Stimulated activated naive CD8-positive, alpha-beta T cell treated with anti-CD3 and anti-CD28 coated beads, Interleukin-15, amount 100 ng/mL, for 72 hours (primary cell): Measurements from ENCODE around the gene PLCH1.

Source experiments
- ATAC-seq: fragments of 150-1000 bp; cut with Tn5 transposase; 2 replicates; pipeline ENCODE4 v1.10.0; 2021; ENCODE audit warnings: mild to moderate bottlenecking, moderate library complexity
- DNase-seq, 2 donors: peaks; one replicate each; pipeline ENCODE4 v3.0.0; 2021 to 2022
- H3K27ac Mint-ChIP-seq, 2 donors: one replicate each; pipeline ENCODE4 v1.8.0; 2022; ENCODE audit warnings: mild to moderate bottlenecking in 2 of 2, mixed read lengths in 2 of 2, moderate library complexity in 2 of 2
- H3K27me3 Mint-ChIP-seq: one replicate; pipeline ENCODE4 v1.8.0; 2022; ENCODE audit warnings: mixed read lengths
- H3K4me1 Mint-ChIP-seq: one replicate; pipeline ENCODE4 v1.8.0; 2022; ENCODE audit warnings: mild to moderate bottlenecking, mixed read lengths
- H3K4me3 Mint-ChIP-seq, 2 donors: one replicate each; pipeline ENCODE4 v1.8.0; 2022; ENCODE audit warnings: mild to moderate bottlenecking in 2 of 2, mixed read lengths in 2 of 2, moderate library complexity in 1 of 2
- H3K9me3 Mint-ChIP-seq, 2 donors: one replicate each; pipeline ENCODE4 v1.8.0; 2022; ENCODE audit warnings: mixed read lengths in 2 of 2

Gene PLCH1

DNA sequence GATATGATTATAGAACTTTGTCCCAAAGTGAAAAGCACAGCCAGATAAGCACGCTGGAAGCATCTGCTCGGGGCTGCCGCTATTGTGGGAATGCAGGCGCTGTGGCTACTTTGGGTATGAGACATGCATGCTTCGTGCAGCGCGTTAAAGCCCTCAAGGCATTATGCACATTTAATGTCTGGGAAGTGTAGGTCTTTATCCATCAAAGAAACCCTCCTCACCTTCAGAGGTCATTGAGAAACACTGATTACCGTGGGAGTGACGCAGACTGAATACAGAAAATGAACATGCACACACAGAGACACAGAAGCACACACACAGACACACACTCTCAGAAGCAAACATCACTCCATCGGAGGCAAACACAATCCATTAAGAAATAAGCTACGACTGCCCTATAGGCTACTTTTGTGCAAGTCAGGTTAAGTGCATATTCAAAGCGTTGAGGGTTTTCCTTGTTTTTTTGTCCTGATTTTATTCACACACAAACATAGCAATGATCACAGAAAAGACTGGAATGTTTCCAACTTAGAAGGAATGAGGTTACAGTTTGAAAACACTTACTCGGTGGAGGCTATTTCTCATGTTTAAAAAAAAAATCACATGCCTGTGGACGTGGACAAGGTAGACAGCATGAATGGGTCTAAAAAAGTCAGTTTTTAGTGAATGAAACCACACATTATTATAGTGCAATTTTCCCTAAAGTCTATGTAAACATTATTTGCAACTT, 68.5 kb downstream of the PLCH1 start:
- H3K27ac Mint-ChIP-seq, result no peak overlapping the region
- ATAC-seq (no peak), DNase-seq (no peak)
- H3K4me3 Mint-ChIP-seq, result no peak overlapping the region
- no peaks in the 10 kb centered on the region for H3K4me1 Mint-ChIP-seq
- H3K27me3 Mint-ChIP-seq, result peaks cover 13% of the 10 kb centered on the region
- no peaks in the 10 kb centered on the region for H3K9me3 Mint-ChIP-seq

DNA sequence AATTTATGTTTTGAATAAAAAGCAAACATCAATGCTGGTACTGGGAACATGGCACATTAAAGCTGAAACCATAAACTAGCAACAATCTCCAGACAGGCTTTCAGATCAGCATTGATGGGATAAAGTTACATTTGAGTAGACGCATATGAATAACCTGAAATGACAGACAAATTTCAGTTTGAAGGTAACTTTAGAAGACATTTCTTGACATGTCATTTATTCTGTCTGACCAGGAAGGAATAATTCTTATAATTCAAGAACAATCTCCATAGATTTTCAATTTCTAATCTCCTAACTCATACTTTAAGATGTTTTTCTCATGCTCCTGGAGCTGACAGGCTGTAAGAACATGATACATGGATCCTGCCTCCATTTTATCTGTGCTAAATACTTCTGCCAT, 69.8 kb downstream of the PLCH1 start:
- Mint-ChIP-seq H3K27ac (no peak overlapping the region), H3K9me3 (no peaks in the 10 kb centered on the region), H3K4me3 (no peak overlapping the region), H3K4me1 (no peaks in the 10 kb centered on the region), H3K27me3 (peaks cover 21% of the 10 kb centered on the region)
- no peak for DNase-seq
- no peak for ATAC-seq

DNA sequence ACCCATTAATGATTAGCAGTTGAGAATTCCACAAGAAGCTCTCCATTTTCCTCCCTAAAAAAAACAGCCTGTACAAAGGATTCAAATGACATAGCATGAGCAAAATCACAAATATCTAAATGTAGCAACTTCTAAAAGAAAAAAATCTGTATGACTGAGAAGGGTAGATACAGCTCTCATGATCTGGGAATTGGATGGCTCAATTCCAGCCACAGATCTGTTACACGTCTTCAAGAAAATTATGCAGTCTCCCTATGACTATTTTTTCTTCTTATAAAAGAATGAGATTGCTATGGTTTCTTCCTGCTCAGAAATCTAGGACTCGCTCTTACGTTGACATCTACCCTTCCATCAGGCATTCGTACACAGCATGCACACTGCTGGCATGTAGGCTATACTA, 71.5 kb downstream of the PLCH1 start:
- H3K9me3 Mint-ChIP-seq, result no peaks in the 10 kb centered on the region
- no peaks in the 10 kb centered on the region for H3K4me1 Mint-ChIP-seq
- no peak overlapping the region for H3K4me3 Mint-ChIP-seq
- H3K27ac Mint-ChIP-seq, result no peak overlapping the region
- peaks cover 21% of the 10 kb centered on the region for H3K27me3 Mint-ChIP-seq
- DNase-seq, result no peak
- ATAC-seq, result no peak

DNA sequence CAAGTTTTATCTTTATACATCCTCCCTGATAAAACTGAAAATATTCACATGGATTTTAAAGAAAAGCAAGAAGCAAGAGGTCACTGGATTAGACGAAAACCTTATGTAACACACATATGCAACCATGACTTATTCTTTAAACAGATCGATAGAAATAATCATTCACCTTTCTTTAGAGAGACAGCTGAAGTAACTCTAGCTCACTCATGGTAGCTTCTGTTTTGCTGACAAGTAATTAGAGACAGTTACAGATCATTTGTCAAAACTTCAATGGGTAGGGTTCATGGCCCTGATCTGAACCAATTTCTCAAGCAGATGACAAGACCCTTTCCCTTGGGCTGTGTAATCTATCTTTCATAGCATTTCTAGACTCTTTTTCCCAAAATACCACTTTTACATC, 74.5 kb downstream of the PLCH1 start:
- no peak overlapping the region for H3K4me3 Mint-ChIP-seq
- peaks cover 8% of the 10 kb centered on the region for H3K27me3 Mint-ChIP-seq
- no peak for ATAC-seq
- H3K9me3 Mint-ChIP-seq, result no peaks in the 10 kb centered on the region
- no peak for DNase-seq
- no peak overlapping the region for H3K27ac Mint-ChIP-seq
- no peaks in the 10 kb centered on the region for H3K4me1 Mint-ChIP-seq

DNA sequence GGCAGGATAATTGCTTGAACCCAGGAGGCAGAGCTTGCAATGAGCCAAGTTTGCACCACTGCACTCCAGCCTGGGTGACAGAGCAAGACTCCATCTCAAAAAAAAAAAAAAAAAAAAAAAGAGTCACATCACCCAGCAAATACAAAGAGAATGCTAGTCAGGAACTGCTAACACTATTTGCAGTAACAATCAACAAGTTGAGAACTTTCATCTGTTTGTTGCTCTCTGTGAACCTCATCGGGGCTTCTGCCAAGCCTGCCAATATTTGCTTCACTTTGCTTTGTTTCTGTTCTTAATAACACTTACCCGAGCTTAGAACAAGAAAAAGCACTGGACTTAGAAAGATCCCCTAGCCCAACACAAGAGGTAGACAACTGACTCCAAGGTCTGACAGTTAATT, 76.9 kb downstream of the PLCH1 start:
- Mint-ChIP-seq H3K9me3 (no peaks in the 10 kb centered on the region), H3K4me3 (no peak overlapping the region), H3K27me3 (peaks cover 8% of the 10 kb centered on the region), H3K4me1 (no peaks in the 10 kb centered on the region), H3K27ac (no peak overlapping the region)
- ATAC-seq, result no peak
- DNase-seq, result no peak

DNA sequence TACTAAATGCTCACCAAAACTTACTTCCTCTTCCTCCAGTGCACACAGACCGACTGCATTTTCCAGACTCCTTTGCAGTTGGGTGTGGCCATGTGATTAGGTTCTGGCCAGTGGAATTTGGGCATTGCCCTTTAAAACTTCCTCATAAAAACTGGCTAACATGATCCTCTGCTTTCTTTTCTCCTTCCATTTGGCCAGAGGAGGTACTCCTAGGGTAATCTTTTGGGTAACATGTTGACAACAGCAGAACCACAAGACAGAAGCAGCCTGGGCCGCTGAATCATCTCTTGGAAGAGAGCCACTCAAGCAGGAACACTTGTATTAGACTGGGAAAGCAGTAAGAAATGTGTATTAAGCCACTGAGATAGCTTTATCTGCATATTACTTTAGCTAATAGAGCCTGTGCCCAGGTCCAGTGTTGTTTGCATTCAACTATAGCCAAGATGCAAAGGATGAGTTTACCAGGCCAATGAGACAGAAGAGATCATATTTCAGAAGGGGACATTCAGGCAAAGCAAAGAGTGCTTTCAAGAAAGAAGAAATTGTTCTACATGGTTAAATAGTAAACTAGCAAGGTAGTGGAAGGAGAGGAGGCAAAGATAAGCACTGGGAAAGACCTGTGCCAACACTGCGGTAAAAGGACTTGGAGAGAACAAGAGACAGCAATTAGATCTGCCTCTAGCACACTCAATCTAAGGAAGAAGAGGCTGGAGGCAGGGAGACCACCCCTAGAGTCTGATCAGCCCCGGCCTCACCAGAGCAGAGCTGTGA, 79.8 kb downstream of the PLCH1 start:
- Mint-ChIP-seq H3K9me3 (no peaks in the 10 kb centered on the region), H3K27ac (no peak overlapping the region), H3K27me3 (no peaks in the 10 kb centered on the region), H3K4me3 (no peak overlapping the region), H3K4me1 (no peaks in the 10 kb centered on the region)
- DNase-seq (no peak), ATAC-seq (no peak)

DNA sequence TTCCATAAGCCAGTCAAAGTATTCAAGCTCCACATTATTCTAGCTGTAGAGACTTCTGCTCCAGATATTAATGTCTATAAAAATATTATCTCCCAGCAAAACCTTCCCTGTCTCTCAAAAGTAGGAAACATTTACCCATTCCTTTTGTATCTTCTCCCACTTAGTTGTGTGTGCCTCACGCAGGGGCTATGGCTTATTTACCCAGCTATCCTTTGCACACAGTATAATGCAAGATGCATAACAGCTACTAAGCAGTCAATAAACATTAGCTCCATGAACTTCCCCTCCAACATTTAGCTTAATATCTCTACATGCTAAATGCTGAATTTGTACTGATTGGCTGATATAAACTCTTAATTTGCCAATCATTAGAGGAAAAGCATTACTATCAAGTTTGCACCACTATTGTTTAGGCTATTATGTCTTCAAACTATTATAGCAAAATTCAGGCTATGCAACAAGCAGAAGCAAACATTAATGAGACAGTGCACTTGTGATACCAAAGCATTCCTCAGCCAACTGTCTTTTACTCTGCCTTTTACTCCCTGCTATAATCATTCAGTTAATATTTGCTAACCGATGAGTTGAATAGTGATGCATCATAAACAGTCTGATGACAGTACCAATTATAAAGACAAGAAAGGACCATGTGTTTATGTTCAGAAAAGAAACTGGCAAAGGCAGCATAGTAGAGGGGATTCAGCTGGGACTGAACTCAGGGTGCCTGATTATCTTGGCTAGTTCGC, 81.2 kb downstream of the PLCH1 start:
- no peaks in the 10 kb centered on the region for H3K27me3 Mint-ChIP-seq
- H3K4me1 Mint-ChIP-seq, result no peaks in the 10 kb centered on the region
- no peak for ATAC-seq
- H3K27ac Mint-ChIP-seq, result no peak overlapping the region
- no peak overlapping the region for H3K4me3 Mint-ChIP-seq
- DNase-seq, result no peak
- H3K9me3 Mint-ChIP-seq, result no peaks in the 10 kb centered on the region

DNA sequence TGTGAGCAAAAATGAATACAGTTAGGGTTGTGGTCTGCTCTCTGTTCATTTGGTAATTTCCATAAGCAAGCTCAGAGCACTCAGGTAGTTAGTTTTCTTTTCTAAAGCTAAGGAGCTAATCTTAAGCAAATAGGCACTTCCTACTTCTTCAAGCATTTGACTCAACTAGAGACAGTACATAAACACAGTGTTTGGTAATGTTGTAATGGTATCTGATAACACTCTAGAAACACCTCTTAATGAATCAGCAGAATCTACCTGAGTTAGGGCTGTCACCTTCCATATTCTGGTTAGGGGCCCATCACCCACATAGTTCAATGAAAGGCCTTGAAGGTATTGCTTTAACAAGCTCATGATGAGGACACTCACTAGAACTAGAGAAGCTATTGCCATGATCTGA, 83.1 kb downstream of the PLCH1 start:
- Mint-ChIP-seq H3K4me1 (no peaks in the 10 kb centered on the region), H3K27ac (peak overlapping the region in 1 of 2 donors; percentile 46), H3K9me3 (no peaks in the 10 kb centered on the region), H3K4me3 (no peak overlapping the region), H3K27me3 (no peaks in the 10 kb centered on the region)
- ATAC-seq (peak; percentile 35), DNase-seq (no peak)

DNA sequence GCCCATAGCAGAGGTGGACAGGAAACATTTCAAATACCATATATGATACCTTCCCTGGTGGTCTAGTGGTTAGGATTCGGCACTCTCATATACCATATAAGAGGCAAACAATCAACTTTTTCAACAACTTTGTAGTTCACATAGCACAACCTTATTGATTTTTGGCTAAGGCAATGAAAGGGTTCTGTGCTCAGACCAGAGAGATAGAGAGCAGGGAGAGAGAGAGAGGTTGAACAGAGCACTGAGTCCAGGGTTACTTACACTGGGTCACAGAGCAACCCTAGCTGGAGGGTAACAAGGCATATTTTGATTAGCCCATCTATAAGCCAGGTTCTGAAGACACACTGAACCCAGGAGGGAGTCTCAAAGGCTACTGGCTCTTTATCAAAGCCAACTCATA, 83.8 kb downstream of the PLCH1 start:
- H3K4me1 Mint-ChIP-seq, result no peaks in the 10 kb centered on the region
- H3K9me3 Mint-ChIP-seq, result no peaks in the 10 kb centered on the region

DNA sequence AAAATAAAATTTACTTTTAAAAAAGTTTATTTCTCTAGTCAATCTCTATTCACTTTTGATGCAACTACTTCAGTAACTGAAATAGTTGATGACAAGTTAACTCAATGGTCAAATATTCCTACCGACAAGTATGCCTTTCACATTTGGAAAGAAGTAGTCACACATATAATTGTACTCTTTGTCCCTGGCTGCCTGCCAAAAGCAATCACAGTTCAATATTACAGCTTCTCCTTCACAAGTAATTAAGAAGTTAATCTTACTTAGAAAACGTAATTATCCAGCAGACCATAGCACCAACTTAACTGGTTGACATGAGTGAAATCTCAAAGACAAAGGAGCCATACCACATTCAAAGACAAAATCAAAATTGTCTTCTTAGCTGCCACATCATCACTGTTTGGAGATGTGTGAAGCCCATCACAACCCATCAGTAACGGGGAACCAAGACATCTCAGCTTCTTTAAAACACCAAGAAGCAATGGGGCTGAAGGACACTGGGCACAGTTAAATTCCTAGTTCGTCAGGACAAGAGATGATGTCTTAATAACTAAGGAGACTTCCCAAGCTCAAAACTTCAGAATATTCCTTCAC, 86.1 kb downstream of the PLCH1 start:
- Mint-ChIP-seq H3K4me3 (no peak overlapping the region), H3K27ac (no peak overlapping the region), H3K9me3 (no peaks in the 10 kb centered on the region), H3K27me3 (no peaks in the 10 kb centered on the region), H3K4me1 (no peaks in the 10 kb centered on the region)
- ATAC-seq (no peak), DNase-seq (no peak)

More for the DNA sequence above, 83.8 kb downstream of the PLCH1 start:
- no peak for ATAC-seq
- DNase-seq, result no peak
- Mint-ChIP-seq H3K27me3 (no peaks in the 10 kb centered on the region), H3K27ac (no peak overlapping the region), H3K4me3 (no peak overlapping the region)

DNA sequence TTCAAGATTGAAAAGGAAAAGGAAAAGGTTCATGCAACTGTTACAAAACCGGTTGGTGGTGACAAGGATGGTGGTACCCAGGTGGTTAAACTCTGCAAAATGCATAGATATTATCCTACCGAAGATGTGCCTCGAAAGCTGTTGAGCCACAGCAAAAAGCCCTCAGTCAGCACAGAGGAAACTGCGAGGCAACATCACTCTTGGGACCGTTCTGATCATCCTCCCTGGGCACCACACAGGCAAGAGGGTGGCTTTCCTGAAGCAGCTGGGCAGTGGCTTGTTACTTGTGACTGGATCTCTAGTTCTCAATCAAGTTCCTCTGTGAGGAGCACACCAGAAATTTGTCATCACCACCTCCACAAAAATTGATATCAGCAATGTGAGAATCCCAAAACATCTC, 86.9 kb downstream of the PLCH1 start:
- Mint-ChIP-seq H3K9me3 (no peaks in the 10 kb centered on the region), H3K4me3 (no peak overlapping the region), H3K4me1 (no peaks in the 10 kb centered on the region), H3K27me3 (no peaks in the 10 kb centered on the region), H3K27ac (no peak overlapping the region)
- no peak for ATAC-seq
- DNase-seq, result no peak

DNA sequence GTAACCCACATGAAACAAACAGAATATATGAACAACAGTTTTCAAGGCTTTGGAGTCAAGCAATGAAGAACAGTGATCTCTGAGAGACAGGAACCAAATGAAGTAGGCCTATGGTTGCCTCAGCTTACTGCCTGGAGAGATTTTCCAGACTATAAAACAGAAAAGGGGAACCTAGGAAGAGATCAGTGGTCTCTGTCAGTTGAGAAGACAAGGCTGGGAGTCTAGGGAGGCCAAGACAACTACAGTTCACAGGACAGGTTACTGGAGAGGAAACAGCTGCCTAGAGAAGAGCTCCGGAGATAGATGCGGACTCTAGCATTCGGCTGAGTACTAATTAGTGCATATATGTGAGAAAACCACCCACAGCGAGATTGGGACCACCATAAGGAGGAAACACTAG, 87.7 kb downstream of the PLCH1 start:
- Mint-ChIP-seq H3K4me1 (no peaks in the 10 kb centered on the region), H3K9me3 (no peaks in the 10 kb centered on the region), H3K4me3 (no peak overlapping the region), H3K27me3 (no peaks in the 10 kb centered on the region), H3K27ac (no peak overlapping the region)
- no peak for ATAC-seq
- DNase-seq, result no peak

DNA sequence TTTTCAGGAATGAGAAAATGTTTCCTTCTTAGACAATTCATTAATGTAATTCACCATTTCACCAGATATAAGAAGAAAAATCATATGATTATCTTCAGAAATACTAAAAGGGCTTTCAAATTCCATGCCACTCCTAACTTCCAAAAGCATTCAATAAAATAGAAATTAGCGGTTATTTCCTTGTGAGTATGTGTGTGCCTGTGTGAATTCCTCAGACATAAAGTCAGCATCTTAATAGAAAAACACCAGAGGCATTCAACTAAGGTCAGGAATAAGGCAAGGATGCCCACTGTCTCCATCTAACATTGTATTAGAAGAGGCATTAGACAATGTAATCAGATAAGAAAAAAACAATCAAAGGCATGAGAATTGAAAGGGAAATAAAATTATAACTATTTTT, 88.4 kb downstream of the PLCH1 start:
- ATAC-seq (no peak), DNase-seq (no peak)
- no peak overlapping the region for H3K4me3 Mint-ChIP-seq
- H3K27me3 Mint-ChIP-seq, result no peaks in the 10 kb centered on the region
- H3K27ac Mint-ChIP-seq, result no peak overlapping the region
- H3K9me3 Mint-ChIP-seq, result no peaks in the 10 kb centered on the region
- no peaks in the 10 kb centered on the region for H3K4me1 Mint-ChIP-seq

DNA sequence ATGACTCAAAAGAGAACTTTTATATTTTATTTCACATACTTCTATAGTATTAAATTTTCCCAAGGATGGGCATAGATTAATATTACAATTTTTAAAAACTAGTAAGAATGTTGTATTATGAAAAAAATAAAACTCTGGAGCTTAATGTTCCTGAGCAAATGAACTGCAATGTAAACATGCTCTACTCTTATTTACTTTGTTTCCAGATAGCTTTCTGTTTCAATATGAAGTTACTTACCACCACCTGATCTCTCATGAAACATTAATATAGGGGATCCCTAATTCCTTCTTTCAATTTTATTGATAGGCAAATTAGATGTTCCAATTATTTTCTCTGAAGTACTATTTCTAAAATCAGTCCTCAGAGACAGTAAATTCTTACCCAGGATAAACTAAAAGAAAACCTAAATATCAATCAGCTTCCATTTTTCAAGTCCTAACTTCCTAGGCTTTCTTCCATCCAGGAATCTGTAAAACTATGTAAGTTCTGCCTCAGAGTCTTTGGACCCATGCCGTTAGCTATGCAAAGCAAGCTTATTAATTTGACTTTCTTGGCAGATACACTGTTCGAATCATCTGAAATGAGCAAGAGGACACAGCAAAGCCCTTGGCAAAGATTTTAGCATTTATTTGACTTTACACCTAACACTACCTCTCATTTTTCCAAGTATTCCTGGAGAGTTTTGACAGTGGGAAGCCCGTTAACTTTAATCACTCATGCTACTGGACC, 93.2 kb downstream of the PLCH1 start:
- Mint-ChIP-seq H3K9me3 (no peaks in the 10 kb centered on the region), H3K27me3 (no peaks in the 10 kb centered on the region), H3K4me1 (no peaks in the 10 kb centered on the region), H3K27ac (no peak overlapping the region), H3K4me3 (no peak overlapping the region)
- ATAC-seq, result no peak
- DNase-seq, result no peak

DNA sequence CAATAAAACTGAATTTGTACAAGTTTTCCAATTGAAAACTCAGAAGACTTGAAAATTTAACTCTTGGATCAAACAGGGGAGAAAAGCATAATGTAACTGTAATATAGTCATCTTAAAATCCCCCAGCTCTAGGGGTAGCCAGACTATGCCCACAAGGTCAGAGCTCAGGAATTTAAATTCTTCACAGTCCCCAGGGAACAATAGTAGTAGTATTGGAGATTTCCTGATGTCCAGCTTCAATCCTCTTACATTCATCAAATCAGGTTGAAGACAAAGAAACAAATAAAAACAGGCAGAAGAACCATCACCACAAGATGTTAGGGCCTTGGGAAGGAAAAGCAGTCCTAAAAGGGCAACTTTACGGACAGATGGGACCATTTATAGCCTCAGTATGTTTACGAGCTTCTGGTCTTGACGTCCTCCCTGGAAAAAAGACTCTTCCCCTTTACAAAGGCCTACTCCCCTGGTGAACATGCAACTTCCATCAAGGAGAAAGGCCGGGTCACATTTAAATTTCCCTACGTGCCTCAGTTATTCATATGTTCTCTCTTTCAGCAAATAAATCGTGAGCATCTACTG, 96.8 kb downstream of the PLCH1 start:
- Mint-ChIP-seq H3K27ac (no peak overlapping the region), H3K4me3 (no peak overlapping the region), H3K9me3 (no peaks in the 10 kb centered on the region), H3K27me3 (no peaks in the 10 kb centered on the region), H3K4me1 (no peaks in the 10 kb centered on the region)
- ATAC-seq (no peak), DNase-seq (no peak)
